Fibroblast of the conjunctiva (primary cell): Measurements from ENCODE around the gene SS18L1.

Experiments
- DNase-seq: peaks from one replicate; pipeline ENCODE4 v3.0.0-alpha.2; 2010; ENCODE audit warnings: low read depth

The SS18L1 gene

GRCh38 chr20:62226707-62227590 lies 83.4 kb downstream of the SS18L1 start:
- no peak for DNase-seq

- DNase-seq, result no peak
These were observed 84.0 kb downstream of the SS18L1 start for GRCh38 chr20:62227591-62227976.

GRCh38 chr20:62227977-62228958 lies 84.7 kb downstream of the SS18L1 start:
- DNase-seq, result no peak

- no peak for DNase-seq
These were observed 85.5 kb downstream of the SS18L1 start for GRCh38 chr20:62228982-62229545.

- DNase-seq, result no peak
These were observed 86.1 kb downstream of the SS18L1 start for GRCh38 chr20:62229667-62230066.

- no peak for DNase-seq
These were observed 86.7 kb downstream of the SS18L1 start for GRCh38 chr20:62230276-62230675.

GRCh38 chr20:62230696-62231095 lies 87.1 kb downstream of the SS18L1 start:
- DNase-seq, result no peak

- no peak for DNase-seq
These were observed 87.7 kb downstream of the SS18L1 start for GRCh38 chr20:62231292-62231691.
